H1 (cell line): ENCODE results near the gene FSD1. TPM values are rescaled to one million over a fixed set of nuclear protein-coding genes. Genes with fewer than 3 reads are reported as not detected.

Experiments
- CTCF ChIA-PET: fragments of 300-600 bp; sonication (Branson Sonifier 250); formaldehyde crosslinking; loops from one replicate; lab custom pipeline; 2021; ENCODE audit not compliant: partially characterized antibody; lab: Charles Lee
- POLR2A ChIA-PET: fragments of 300-600 bp; sonication (Branson Sonifier 250); formaldehyde crosslinking; loops from one replicate; lab custom pipeline; 2021; ENCODE audit warnings: inconsistent platforms; ENCODE audit not compliant: partially characterized antibody; lab: Charles Lee
- DNase-seq, 2 experiments: peaks; one replicate each; pipeline versions ENCODE4 v3.0.0 to v3.0.0-alpha.2; 2010 to 2022; ENCODE audit warnings: low spot score in 2 of 2, low read depth in 1 of 2, mixed read lengths in 1 of 2
- FAIRE-seq: peaks from 2 replicates; lab custom pipeline; 2011; peaks lifted over from hg19 to GRCh38; lab: Jason Lieb, UNC
- H2AFZ ChIP-seq: 2 replicates; pipeline ENCODE4 v1.8.1; 2012; ENCODE audit warnings: low read length, inconsistent platforms
- H2AK5ac ChIP-seq: 2 replicates; pipeline ENCODE4 v1.6.1; 2013; ENCODE audit warnings: low read depth, low read length
- H2BK120ac ChIP-seq: replicated peaks from 2 replicates; pipeline ENCODE3; 2013; ENCODE audit warnings: low read depth, low read length, inconsistent platforms
- H2BK12ac ChIP-seq: 2 replicates; pipeline ENCODE4 v1.6.1; 2013; ENCODE audit warnings: low read depth, low read length
- H2BK15ac ChIP-seq: 2 replicates; pipeline ENCODE4 v1.6.1; 2013; ENCODE audit warnings: low read length
- H2BK20ac ChIP-seq: 2 replicates; pipeline ENCODE4 v1.6.1; 2013; ENCODE audit warnings: low read length
- H2BK5ac ChIP-seq: 2 replicates; pipeline ENCODE4 v1.6.1; 2013; ENCODE audit warnings: low read depth, low read length
- H3K14ac ChIP-seq: 2 replicates; pipeline ENCODE4 v1.6.1; 2013; ENCODE audit warnings: inconsistent platforms; ENCODE audit not compliant: insufficient read length
- H3K18ac ChIP-seq: 2 replicates; pipeline ENCODE4 v1.6.1; 2013; ENCODE audit warnings: low read length; ENCODE audit errors: extremely low read depth
- H3K23ac ChIP-seq: 2 replicates; pipeline ENCODE4 v1.6.1; 2013; ENCODE audit warnings: inconsistent platforms; ENCODE audit not compliant: insufficient read length
- H3K23me2 ChIP-seq: 2 replicates; pipeline ENCODE4 v1.6.1; 2013; ENCODE audit warnings: low read depth, low read length
- H3K27ac ChIP-seq: 2 replicates; pipeline ENCODE4 v1.6.1; 2011; ENCODE audit warnings: low read depth, low read length, inconsistent platforms
- H3K27me3 ChIP-seq, 4 experiments: replicated peaks in 1 of 4; 1 replicate in 1 of 4; 2 replicates in 3 of 4; pipeline versions ENCODE4 v1.6.1 to v1.8.1; 2011 to 2013; ENCODE audit warnings: low read length in 3 of 4, mild to moderate bottlenecking in 3 of 4, inconsistent platforms in 2 of 4, mixed read lengths in 2 of 4, moderate library complexity in 1 of 4; ENCODE audit not compliant: control insufficient read depth in 3 of 4, insufficient read depth in 3 of 4; ENCODE audit errors: extremely low read depth in 1 of 4
- H3K36me3 ChIP-seq, 4 experiments: 2 replicates each; pipeline versions ENCODE4 v1.6.1 to v1.8.1; 2011 to 2013; ENCODE audit warnings: mild to moderate bottlenecking in 4 of 4, low read length in 3 of 4, moderate library complexity in 2 of 4, control low read depth in 1 of 4, inconsistent platforms in 1 of 4; ENCODE audit not compliant: insufficient read depth in 4 of 4, control insufficient read depth in 2 of 4
- H3K4ac ChIP-seq: replicated peaks from 2 replicates; pipeline ENCODE3; 2013; ENCODE audit warnings: low read length, low read depth, mixed read lengths, inconsistent platforms; ENCODE audit not compliant: insufficient read length
- H3K4me1 ChIP-seq, 4 experiments: replicated peaks in 1 of 4; 1 replicate in 1 of 4; 2 replicates in 3 of 4; pipeline versions ENCODE4 v1.6.1 to v1.8.1; 2011 to 2013; ENCODE audit warnings: low read length in 3 of 4, inconsistent platforms in 2 of 4, mixed read lengths in 1 of 4; ENCODE audit not compliant: insufficient read depth in 4 of 4, control insufficient read depth in 3 of 4
- H3K4me2 ChIP-seq, 2 experiments: 2 replicates each; pipeline versions ENCODE4 v1.6.1 to v1.8.1; 2011 to 2013; ENCODE audit warnings: low read depth in 2 of 2, low read length in 2 of 2, control low read depth in 1 of 2, inconsistent platforms in 1 of 2, mild to moderate bottlenecking in 1 of 2; ENCODE audit not compliant: insufficient read depth in 1 of 2
- H3K4me3 ChIP-seq, 4 experiments: fragments of 200-600, 300-600 bp in 1 of 4; sonication (generic), shearing (Covaris generic), sonication (Bioruptor Twin) in 1 of 4; 2 replicates each; pipeline versions ENCODE4 v1.5.1 to v1.8.1; 2011 to 2016; ENCODE audit warnings: low read length in 4 of 4, low read depth in 3 of 4, control low read depth in 2 of 4, inconsistent platforms in 2 of 4, mild to moderate bottlenecking in 2 of 4, mixed read lengths in 1 of 4, moderate library complexity in 1 of 4; ENCODE audit not compliant: insufficient read depth in 2 of 4; ENCODE audit errors: extremely low read depth in 1 of 4
- H3K56ac ChIP-seq: replicated peaks from 2 replicates; pipeline ENCODE3; 2013; ENCODE audit warnings: low read depth, mild to moderate bottlenecking, mixed read lengths, low read length, inconsistent platforms; ENCODE audit not compliant: insufficient read length
- H3K79me1 ChIP-seq: 2 replicates; pipeline ENCODE4 v1.6.1; 2013; ENCODE audit warnings: low read depth, low read length, control low read depth
- H3K79me2 ChIP-seq, 2 experiments: 2 replicates each; pipeline versions ENCODE4 v1.6.1 to v1.8.1; 2012 to 2013; ENCODE audit warnings: low read length in 2 of 2, mild to moderate bottlenecking in 2 of 2, inconsistent platforms in 1 of 2; ENCODE audit not compliant: insufficient read depth in 2 of 2, control insufficient read depth in 1 of 2
- H3K9ac ChIP-seq, 4 experiments: replicated peaks in 1 of 4; 1 replicate in 1 of 4; 2 replicates in 3 of 4; pipeline versions ENCODE4 v1.6.1 to v1.8.1; 2011 to 2013; ENCODE audit warnings: low read depth in 3 of 4, low read length in 3 of 4, control low read depth in 2 of 4, mild to moderate bottlenecking in 2 of 4, moderate library complexity in 2 of 4, inconsistent platforms in 1 of 4; ENCODE audit errors: extremely low read depth in 1 of 4
- H3K9me3 ChIP-seq, 2 experiments: 2 replicates each; pipeline versions ENCODE4 v1.6.1 to v1.8.1; 2012 to 2013; ENCODE audit warnings: mild to moderate bottlenecking in 2 of 2, moderate library complexity in 2 of 2, control low read depth in 1 of 2, inconsistent platforms in 1 of 2, low read depth in 1 of 2, low read length in 1 of 2, mixed read lengths in 1 of 2; ENCODE audit not compliant: insufficient read depth in 2 of 2
- H4K20me1 ChIP-seq, 2 experiments: replicated peaks in 1 of 2; 2 replicates each; pipeline versions ENCODE3 to v1.8.1; 2011 to 2013; ENCODE audit warnings: inconsistent platforms in 2 of 2, low read length in 2 of 2, mild to moderate bottlenecking in 1 of 2; ENCODE audit not compliant: insufficient read depth in 2 of 2, control insufficient read depth in 1 of 2
- H4K5ac ChIP-seq: 2 replicates; pipeline ENCODE4 v1.6.1; 2013; ENCODE audit warnings: low read length, low read depth, mixed read lengths, inconsistent platforms; ENCODE audit not compliant: insufficient read length
- H4K8ac ChIP-seq: 2 replicates; pipeline ENCODE4 v1.8.0; 2013; ENCODE audit warnings: mild to moderate bottlenecking, moderate library complexity, low read length, inconsistent platforms; ENCODE audit not compliant: insufficient read depth; ENCODE audit errors: extremely low read depth
- H4K91ac ChIP-seq: replicated peaks from 2 replicates; pipeline ENCODE3; 2013; ENCODE audit warnings: low read length, mixed read lengths, inconsistent platforms; ENCODE audit not compliant: insufficient read length
- RNF2 ChIP-seq: fragments of 200-900, 300-1000 bp; sonication (generic); IDR thresholded peaks from 2 replicates; pipeline ENCODE4 v1.7.1; 2016; ENCODE audit warnings: borderline replicate concordance, low read depth, mild to moderate bottlenecking, antibody characterized with exemption, low read length; ENCODE audit not compliant: poor library complexity, severe bottlenecking; ENCODE audit errors: missing control alignments
- WGBS, 2 experiments: shearing (Covaris generic) in 1 of 2; methylation state at CpG; one replicate each; pipeline versions ENCODE4 v1.1.6 to v1.1.7; 2013 to 2015; ENCODE audit warnings: low lambda C conversion rate in 2 of 2, mixed read lengths in 2 of 2, inconsistent platforms in 1 of 2, low coverage in 1 of 2, missing lambda C conversion rate in 1 of 2; ENCODE audit not compliant: insufficient replicate concordance in 2 of 2, insufficient coverage in 1 of 2, insufficient read length in 1 of 2; ENCODE audit errors: extremely low coverage in 1 of 2, missing lambda C conversion rate in 1 of 2; 5-methylcytosine and 5-hydroxymethylcytosine counted together
- polyA plus RNA-seq, 7 experiments: library from polyadenylated mRNA; depleted of rRNA in 3 of 7; stranded (reverse) in 5 of 7; unstranded in 2 of 7; fragments of >200 nt in 5 of 7; fragments of 200-250 nt in 2 of 7; gene quantifications; 1 replicate in 5 of 7; 2 replicates in 1 of 7; 4 replicates in 1 of 7; pipeline versions ENCODE4 v1.2.1 to v1.2.3, GENCODE V29; 2011 to 2013; ENCODE audit warnings: missing spikeins in 2 of 7, mixed read lengths in 2 of 7
- total RNA-seq: library from RNA; stranded (reverse); fragmentation: NEBNext Ultra II Directional; extraction: Animal tissue kit (Norgen Biotek cat#: 25700); gene quantifications from 2 replicates; pipeline ENCODE4 v1.2.1, GENCODE V29; 2021

The FSD1 gene
- total and polyA plus RNA-seq, 2 of the 8 experiments (the other 6 are each of a cell fraction or from before 2014, with no cell fraction given): 58.8 to 181 TPM

DNA sequence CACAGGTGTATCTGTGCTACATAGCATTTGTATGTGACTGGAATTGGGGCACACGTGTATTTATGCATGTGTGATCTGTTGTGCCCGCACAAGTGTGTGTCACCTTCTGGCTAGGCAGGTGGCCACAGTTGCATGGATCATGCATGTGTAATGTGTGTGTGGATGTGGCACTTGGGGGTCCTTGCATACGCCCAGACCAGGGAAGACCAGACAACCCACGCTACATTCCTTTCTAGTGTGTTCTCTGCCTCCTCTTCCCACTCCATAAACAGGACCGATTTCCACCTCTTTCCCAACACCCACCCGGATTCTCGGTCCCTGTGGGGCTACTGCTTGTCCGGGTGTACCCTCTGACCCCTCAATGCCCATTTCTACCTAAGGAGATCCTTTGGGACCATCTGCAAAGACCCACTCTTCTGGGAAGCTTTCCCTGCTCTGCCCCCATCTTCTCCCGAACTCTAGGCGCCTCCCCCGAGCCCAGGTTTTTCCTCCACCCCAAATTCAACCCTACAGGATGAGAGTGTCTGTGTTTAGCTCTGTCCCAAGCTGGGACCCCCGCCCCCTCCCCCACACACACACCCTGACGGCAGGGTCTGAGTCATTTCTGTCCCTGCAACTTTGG lies 21.9 kb downstream of the FSD1 start:
- no peak overlapping the region for H2AFZ ChIP-seq
- no peak overlapping the region for H3K9ac ChIP-seq
- H3K14ac ChIP-seq: no peak overlapping the region
- no peaks in the 10 kb centered on the region; a peak in 1 of 7 replicates for H3K27me3 ChIP-seq
- WGBS, 2 experiments: 69% methylated on average over 13 of the region's 13 CpGs; no CpG with 5 or more reads in 1 of the 2 experiments
- H3K36me3 ChIP-seq: peaks cover 0 to 10% (median 0%) of the 10 kb centered on the region in 4 experiments; a peak in 2 of 8 replicates
- H2BK15ac ChIP-seq: 0 out of 2 replicates have a peak overlapping the region, but pooled peaks have one; percentile 73
- ChIA-PET CTCF (interaction anchor here (0.5 to 8.2 kb wide), 2 partner anchors 29 to 59 kb away, joined by 3 to 71 read pairs; no protein-coding TSS in a partner anchor), POLR2A (interaction anchor here (0.8 to 1.1 kb wide), 4 partner anchors 14 to 54 kb away, joined by 3 to 8 read pairs (median 3); partner anchors contain the start of gene MPND)
- peaks cover 4 to 15% of the 10 kb centered on the region in 2 experiments for H4K20me1 ChIP-seq
- H3K23ac ChIP-seq: no peak overlapping the region
- peaks cover 12% of the 10 kb centered on the region; the same call in 1 of the 2 replicates for H3K23me2 ChIP-seq
- H3K56ac ChIP-seq: no peak overlapping the region
- peaks cover 0 to 6% (median 3%) of the 10 kb centered on the region in 4 experiments; a peak in 5 of 7 replicates for H3K4me1 ChIP-seq
- H3K4ac ChIP-seq: no peak overlapping the region
- FAIRE-seq (no peak), DNase-seq (no peak)
- H3K27ac ChIP-seq: no peak overlapping the region
- H4K91ac ChIP-seq: no peak overlapping the region
- no peak overlapping the region for H2BK5ac ChIP-seq
- no peak overlapping the region for H2BK120ac ChIP-seq
- H2AK5ac ChIP-seq: no peak overlapping the region
- H3K79me2 ChIP-seq: no peaks in the 10 kb centered on the region
- no peaks in the 10 kb centered on the region for H3K9me3 ChIP-seq
- no peaks in the 10 kb centered on the region for H3K79me1 ChIP-seq
- no peak overlapping the region for H3K18ac ChIP-seq
- peak overlapping the region; percentile 59 to 70 (median 65) for H3K4me3 ChIP-seq
- no peak for TF ChIP-seq RNF2
- TF ChIP-seq, all 59 proteins: peak for 0
- Histone ChIP-seq H2BK20ac (no peak overlapping the region), H4K5ac (no peak overlapping the region), H2BK12ac (no peak overlapping the region; the same call in 1 of the 2 replicates), H4K8ac (no peak overlapping the region), H3K4me2 (peak overlapping the region; percentile 88 to 95)
